Adrenal gland (tissue), 12 donors: ENCODE measurements around the gene LDHB. TPM values are rescaled to one million over a fixed set of nuclear protein-coding genes. Genes with fewer than 3 reads are reported as not detected.

ENCODE experiments used
- DNase-seq, 7 donors: peaks; one replicate each; pipeline ENCODE4 v3.0.0-alpha.2; 2019 to 2020
- H3K27ac ChIP-seq, 5 donors: fragments of 200-600 bp; sonication (generic) in 4 of 5; 1 replicate in 3 of 5; 2 replicates in 2 of 5; pipeline versions ENCODE4 v1.5.1 to v1.8.0; 2016 to 2020; ENCODE audit warnings: mild to moderate bottlenecking in 1 of 5
- H3K27me3 ChIP-seq: fragments of 200-600 bp; 2 replicates; pipeline ENCODE4 v1.8.0; 2021
- H3K36me3 ChIP-seq, 2 donors: fragments of 200-600 bp; replicated peaks in 1 of 2; 1 replicate in 1 of 2; 2 replicates in 1 of 2; pipeline versions ENCODE4 v1.5.1 to v1.8.0; 2018 to 2022
- H3K4me1 ChIP-seq, 2 donors: fragments of 200-600 bp; replicated peaks in 1 of 2; 1 replicate in 1 of 2; 2 replicates in 1 of 2; pipeline versions ENCODE4 v1.5.1 to v1.8.0; 2018 to 2021
- H3K4me3 ChIP-seq, 4 donors: fragments of 200-600 bp; sonication (generic) in 3 of 4; one replicate each; pipeline ENCODE4 v1.5.1; 2016 to 2018
- H3K9me3 ChIP-seq, 3 donors: fragments of 200-600 bp; sonication (generic) in 1 of 3; replicated peaks in 1 of 3; 1 replicate in 2 of 3; 2 replicates in 1 of 3; pipeline versions ENCODE4 v1.5.1 to v1.8.0; 2016 to 2021
- CTCF ChIP-seq, 6 experiments: fragments of 450-650 bp in 4 of 6; fragments of 200-600 bp in 2 of 6; sonication (generic) in 1 of 6; IDR thresholded peaks; 1 replicate in 5 of 6; 2 replicates in 1 of 6; pipeline versions ENCODE4 v1.5.1 to v1.8.0; 2016 to 2021; ENCODE audit warnings: antibody characterized with exemption in 6 of 6, mild to moderate bottlenecking in 2 of 6, moderate library complexity in 1 of 6
- POLR2A ChIP-seq, 2 donors: fragments of 450-650 bp; IDR thresholded peaks; one replicate each; pipeline ENCODE4 v1.6.1; 2017; ENCODE audit warnings: antibody characterized with exemption in 2 of 2, mild to moderate bottlenecking in 2 of 2, moderate library complexity in 1 of 2
- WGBS, 4 donors: extraction: QIAGEN DNeasy Blood & Tissue Kit in 2 of 4; methylation state at CpG; one replicate each; pipeline versions ENCODE4 v1.1.5 to v1.1.7; 2013 to 2017; 5-methylcytosine and 5-hydroxymethylcytosine counted together
- intact Hi-C, 2 donors: fragments of 100-400 bp; cut with DNase I; formaldehyde crosslinking; loops; one replicate each; pipeline versions ENCODE4 v1.14.1 to v1.15.0; 2022 to 2023
- polyA plus RNA-seq, 3 donors: library from polyadenylated mRNA; stranded (reverse); fragments of 200-250 nt in 2 of 3; fragments of 350-450 nt in 1 of 3; fragmentation: Illumina TruSeq in 1 of 3; extraction: RNeasy Lipid Tissue Mini Kit (QIAGEN cat#74804) in 1 of 3; gene quantifications; one replicate each; pipeline ENCODE4 v1.2.3, GENCODE V29; 2013 to 2014
- total RNA-seq, 9 donors: library from RNA; depleted of rRNA in 4 of 9; stranded (reverse); fragments of >200 nt in 4 of 9; fragments of 120-200 nt in 1 of 9; fragmentation: NEBNext Ultra II Directional in 1 of 9; extraction: Animal tissue kit (Norgen Biotek cat#: 25700) in 1 of 9; gene quantifications; one replicate each; pipeline versions ENCODE4 v1.1.0 to v1.2.4, GENCODE V29; 2013 to 2023
- donor health status: healthy with polysubstance abuse.
- donor health status: Bipolar disorder and iron deficiency.
- donor health status: DM: yes; HTN: yes; CAD: no.
- donor health status: DM: no; HTN: no; CAD: no.
- donor health status: DM: no; HTN: no; CAD: no.
- donor health status: DM: yes; HTN: yes; CAD: no.

The LDHB gene
- total and polyA plus RNA-seq, 12 donors: 334 to 1,272 (median 614) TPM

- intact Hi-C loops: no loop called here
- Histone ChIP-seq H3K4me1 (no peaks in the 10 kb centered on the region), H3K4me3 (no peak overlapping the region), H3K27me3 (no peaks in the 10 kb centered on the region), H3K36me3 (no peaks in the 10 kb centered on the region), H3K27ac (no peak overlapping the region), H3K9me3 (no peaks in the 10 kb centered on the region)
- 54 to 86% (median 78%) methylated on average over 1 of the region's 1 CpG for WGBS, 4 donors
- no peak for TF ChIP-seq CTCF (IDR thresholded peaks at IDR 0.05)
- no peak for TF ChIP-seq POLR2A (IDR thresholded peaks at IDR 0.05)
- no peak for DNase-seq
These were observed 51.5 kb downstream of the LDHB start for GRCh38 chr12:21606175-21606574.

DNA sequence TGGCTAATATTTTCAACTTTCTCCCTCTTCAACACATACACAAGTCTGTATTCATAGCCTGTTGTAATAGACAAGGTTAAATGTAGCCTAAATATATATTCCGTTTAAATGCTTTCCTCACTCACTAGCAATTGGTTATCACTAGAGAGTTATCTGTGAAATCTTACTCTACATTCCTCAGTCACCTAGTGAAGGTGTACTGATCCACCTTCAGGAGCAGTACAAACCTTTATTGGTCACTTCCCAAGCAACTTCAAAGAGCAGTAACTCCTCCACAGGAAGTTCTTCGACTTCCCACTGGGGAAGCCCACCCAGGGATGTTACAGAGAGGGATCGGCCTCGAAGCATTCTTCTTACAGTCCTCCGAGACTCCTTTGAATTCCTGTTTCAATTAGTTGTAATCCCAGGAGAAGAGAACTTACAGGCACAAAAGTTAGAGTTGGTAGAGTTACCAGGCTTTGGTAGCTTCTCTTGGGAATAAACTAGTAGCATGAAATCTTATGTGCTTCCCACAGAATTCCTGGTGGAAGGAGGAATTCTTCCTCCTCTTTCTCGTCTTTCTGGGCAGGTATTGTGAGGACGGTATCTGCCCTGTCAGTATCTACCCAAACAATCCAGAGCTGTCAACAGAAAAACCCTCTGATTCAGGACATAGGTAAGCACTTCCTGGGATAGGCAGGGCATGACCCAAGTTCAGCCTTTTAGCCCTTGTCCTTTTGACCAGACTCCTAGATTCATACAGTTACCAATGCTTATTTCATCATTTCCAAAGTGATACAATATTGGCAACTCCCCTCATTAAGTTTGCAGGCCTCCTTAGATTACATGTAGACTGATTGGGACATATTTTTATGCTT lies 53.2 kb downstream of the LDHB start, which contains the start of gene GYS2:
TSS of gene GYS2 (minus strand) at position 603 of the 857 bp plus-strand sequence. CDS start at position 348, 255 bp downstream.
- 70 to 84% (median 78%) methylated on average over 7 of the region's 7 CpGs for WGBS, 4 donors
- intact Hi-C loops: loop anchor here in 1 of 2 donors (5.0 kb wide), 1 partner anchor 78 kb away; no protein-coding TSS in a partner anchor
- H3K27ac ChIP-seq: no peak within 1 kb of the TSS

GRCh38 chr12:21602774-21603173 lies 54.9 kb downstream of the LDHB start:
- no peak for DNase-seq
- no peaks in the 10 kb centered on the region for H3K27me3 ChIP-seq
- no peaks in the 10 kb centered on the region for H3K4me1 ChIP-seq
- WGBS, 4 donors: 55 to 65% (median 60%) methylated on average over 2 of the region's 2 CpGs
- no peak for TF ChIP-seq POLR2A (IDR thresholded peaks at IDR 0.05)
- TF ChIP-seq CTCF (IDR thresholded peaks at IDR 0.05): no peak
- H3K27ac ChIP-seq: no peak overlapping the region
- H3K9me3 ChIP-seq: no peaks in the 10 kb centered on the region
- intact Hi-C loops: loop anchor here in 1 of 2 donors (5.0 kb wide), 1 partner anchor 80 kb away; no protein-coding TSS in a partner anchor
- H3K4me3 ChIP-seq: no peak overlapping the region
- no peaks in the 10 kb centered on the region for H3K36me3 ChIP-seq

More for the DNA sequence above, 53.2 kb downstream of the LDHB start, which contains the start of gene GYS2:
- H3K27me3 ChIP-seq: no peaks in the 10 kb centered on the region
- no peak within 1 kb of the TSS for H3K4me3 ChIP-seq
- no peaks in the 10 kb centered on the region for H3K4me1 ChIP-seq
- H3K9me3 ChIP-seq: no peaks in the 10 kb centered on the region
- no peaks in the 10 kb centered on the region for H3K36me3 ChIP-seq
- DNase-seq: no peak
- TF ChIP-seq POLR2A (IDR thresholded peaks at IDR 0.05) (no peak), CTCF (IDR thresholded peaks at IDR 0.05) (no peak)

- H3K36me3 ChIP-seq: no peaks in the 10 kb centered on the region
- TF ChIP-seq POLR2A (IDR thresholded peaks at IDR 0.05) (no peak), CTCF (IDR thresholded peaks at IDR 0.05) (no peak)
- no peak for DNase-seq
- 61 to 66% (median 64%) methylated on average over 5 of the region's 5 CpGs for WGBS, 4 donors
- no peaks in the 10 kb centered on the region for H3K27me3 ChIP-seq
- intact Hi-C loops: loop anchor here in 1 of 2 donors (5.0 kb wide), 1 partner anchor 82 kb away; no protein-coding TSS in a partner anchor
- no peak overlapping the region for H3K4me3 ChIP-seq
- no peaks in the 10 kb centered on the region for H3K9me3 ChIP-seq
- no peaks in the 10 kb centered on the region for H3K4me1 ChIP-seq
- H3K27ac ChIP-seq: no peak overlapping the region
These were observed 57.4 kb downstream of the LDHB start for GRCh38 chr12:21600196-21600595.
